GM06990 (cell line): ENCODE data around the gene C19orf73.

ENCODE experiments used
- DNase-seq: peaks from one replicate; pipeline ENCODE4 v3.0.0-alpha.2; 2011; ENCODE audit not compliant: insufficient read length; ENCODE audit errors: extremely low read depth
- H3K27me3 ChIP-seq: replicated peaks from 2 replicates; pipeline ENCODE4 v1.6.0; 2011; ENCODE audit warnings: low read length; ENCODE audit not compliant: control insufficient read depth, insufficient read depth
- H3K36me3 ChIP-seq: 2 replicates; pipeline ENCODE4 v1.5.1; 2011; ENCODE audit warnings: low read length; ENCODE audit not compliant: control insufficient read depth, insufficient read depth
- H3K4me3 ChIP-seq: replicated peaks from 2 replicates; pipeline ENCODE4 v1.5.1; 2011; ENCODE audit warnings: low read depth, mild to moderate bottlenecking, control low read depth, low read length
- CTCF ChIP-seq: IDR thresholded peaks from 2 replicates; pipeline ENCODE4 v1.5.1; 2011; ENCODE audit warnings: low read length, control low read depth, mild to moderate bottlenecking, inconsistent platforms; ENCODE audit not compliant: insufficient read depth, poor library complexity, severe bottlenecking

The C19orf73 gene

DNA sequence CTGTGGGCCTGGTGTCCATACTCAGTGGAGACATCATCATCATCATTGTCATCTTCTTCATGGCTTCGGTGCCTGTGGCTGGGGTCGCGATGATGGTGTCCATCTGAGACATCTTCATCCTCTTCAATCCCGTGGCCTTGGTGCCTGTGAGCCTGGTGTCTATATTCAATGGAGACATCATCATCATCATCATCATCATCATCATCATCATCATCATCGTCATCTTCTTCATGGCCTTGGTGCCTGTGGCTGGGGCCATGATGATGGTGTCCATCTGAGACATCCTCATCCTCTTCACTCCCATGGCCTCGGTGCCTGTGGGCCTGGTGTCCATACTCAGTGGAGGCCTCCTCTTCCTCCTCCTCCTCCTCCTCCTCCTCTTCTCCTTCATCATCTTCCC is 35.3 kb upstream of the C19orf73 start:
- no peak for DNase-seq
- Histone ChIP-seq H3K4me3 (no peak overlapping the region), H3K27me3 (peaks cover 3% of the 10 kb centered on the region), H3K36me3 (no peaks in the 10 kb centered on the region)
- TF ChIP-seq CTCF: no peak

DNA sequence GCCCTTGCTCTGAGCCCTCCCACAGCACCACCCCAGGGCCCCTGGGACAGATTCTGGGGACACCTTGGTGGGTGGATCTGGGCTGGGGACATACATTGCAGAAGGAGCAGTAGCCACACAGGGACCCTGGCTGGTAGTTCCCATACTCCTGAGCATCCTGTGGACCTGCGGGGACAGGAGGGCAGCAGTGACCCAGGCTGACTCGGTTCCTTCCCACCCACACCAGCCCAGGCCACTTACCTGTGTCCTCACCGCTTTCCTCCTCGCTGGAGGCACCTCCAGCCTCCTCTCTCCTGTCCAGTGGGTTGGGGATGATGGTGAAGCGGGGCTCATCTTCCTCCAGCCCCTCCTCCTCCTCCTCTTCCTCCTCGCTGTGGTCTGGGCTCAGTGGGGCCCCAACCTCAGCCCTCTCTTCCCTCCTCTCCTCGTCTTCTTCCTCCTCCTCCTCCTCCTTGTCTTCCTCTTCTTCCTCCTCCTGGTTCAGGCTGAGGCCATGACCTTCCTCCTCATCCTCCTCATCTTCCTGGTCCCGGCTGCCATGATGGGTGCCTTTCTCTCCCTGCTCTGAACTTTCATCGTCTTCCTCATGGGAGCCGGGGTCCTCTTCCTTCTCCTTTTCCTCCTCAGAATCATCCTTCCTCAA is 34.3 kb upstream of the C19orf73 start:
- no peak for TF ChIP-seq CTCF
- no peak for DNase-seq
- Histone ChIP-seq H3K4me3 (no peak overlapping the region), H3K36me3 (no peaks in the 10 kb centered on the region), H3K27me3 (peaks cover 2% of the 10 kb centered on the region)

DNA sequence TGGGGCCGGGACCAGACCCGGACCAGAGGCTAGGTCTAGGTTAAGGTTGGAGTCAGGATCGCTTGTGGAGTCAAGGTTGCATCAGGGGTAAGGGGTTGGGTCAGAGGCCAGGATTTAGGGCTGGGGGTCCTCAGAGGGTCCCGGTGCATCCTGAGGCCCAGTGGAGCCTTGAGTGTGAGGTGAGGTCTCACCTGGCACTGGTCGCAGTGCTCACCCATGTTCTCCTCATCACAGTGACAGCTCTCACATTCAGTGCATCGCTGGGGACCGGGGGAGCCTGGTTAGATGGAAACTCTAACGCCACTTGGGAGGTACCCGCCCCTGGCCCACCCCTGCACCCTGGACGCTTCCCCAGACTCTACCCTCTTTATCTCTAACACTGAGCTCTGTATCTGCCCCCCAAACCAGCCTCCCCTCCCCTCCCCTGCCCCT is 33.2 kb upstream of the C19orf73 start:
- Histone ChIP-seq H3K36me3 (no peaks in the 10 kb centered on the region), H3K4me3 (no peak overlapping the region), H3K27me3 (no peaks in the 10 kb centered on the region; the same call in none of the 2 replicates)
- no peak for TF ChIP-seq CTCF
- DNase-seq: no peak

DNA sequence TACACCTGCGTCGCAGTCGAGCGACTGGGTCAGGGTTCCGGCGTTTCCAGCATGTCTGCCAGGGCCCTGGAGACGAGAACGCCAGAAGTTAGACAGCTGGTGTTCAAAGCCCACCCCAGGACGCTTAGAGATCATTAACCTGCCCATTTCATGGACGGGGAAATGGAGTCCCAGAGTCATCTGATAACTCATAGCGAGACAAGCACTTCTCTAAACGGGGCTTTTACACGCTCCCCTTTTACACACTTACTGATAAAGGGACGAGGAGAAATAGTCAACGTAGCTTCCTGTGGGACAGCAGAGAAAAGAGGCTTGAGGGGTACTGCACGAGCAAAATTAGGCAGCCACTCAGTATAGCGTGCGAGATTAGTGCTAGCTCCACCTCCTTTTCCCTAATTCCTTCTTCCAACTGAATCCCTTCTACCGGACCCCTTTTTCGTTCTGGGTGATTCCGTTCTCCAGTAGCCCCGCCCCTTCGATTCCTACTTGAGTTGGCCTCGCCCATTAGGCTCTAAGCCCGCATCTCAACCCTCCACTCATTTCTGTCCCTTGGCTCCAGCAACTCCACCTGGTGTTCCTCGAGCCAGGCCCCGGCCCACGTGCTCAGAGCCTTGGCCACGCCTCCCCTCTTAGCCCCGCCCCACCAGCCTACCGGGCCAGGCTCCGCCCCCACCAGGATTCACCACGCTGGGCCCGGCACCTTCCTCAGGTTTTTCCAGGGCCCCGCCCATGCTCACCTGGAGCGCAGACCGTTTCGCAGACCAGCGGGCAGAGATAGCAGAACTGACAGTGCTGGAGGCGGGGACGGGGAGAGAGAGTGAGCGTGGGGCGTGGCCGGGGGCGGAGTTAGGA is 32.5 kb upstream of the C19orf73 start:
- Histone ChIP-seq H3K36me3 (no peaks in the 10 kb centered on the region), H3K27me3 (no peaks in the 10 kb centered on the region; the same call in none of the 2 replicates), H3K4me3 (no peak overlapping the region)
- no peak for TF ChIP-seq CTCF
- no peak for DNase-seq

DNA sequence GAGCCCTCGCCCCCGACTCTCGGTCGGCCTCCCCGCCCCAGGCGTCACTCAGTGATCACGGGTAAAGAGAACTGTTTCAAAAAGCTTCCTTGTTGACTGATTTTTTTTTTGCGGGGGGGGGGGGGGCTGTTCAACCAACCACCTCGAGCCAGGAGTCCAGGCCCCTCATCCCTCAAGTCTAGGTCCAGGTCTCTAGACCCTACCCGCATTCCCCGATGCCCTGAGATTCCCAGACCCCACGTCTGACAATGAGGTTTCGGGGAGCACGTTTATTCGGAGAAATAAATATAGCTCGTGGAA is 32.0 kb upstream of the C19orf73 start:
- no peak for TF ChIP-seq CTCF
- DNase-seq: no peak
- Histone ChIP-seq H3K4me3 (no peak overlapping the region), H3K27me3 (no peaks in the 10 kb centered on the region; the same call in none of the 2 replicates), H3K36me3 (no peaks in the 10 kb centered on the region)
